ENCODE measurements around the gene CUL4B. TPM values are rescaled to one million over a fixed set of nuclear protein-coding genes. Genes with fewer than 3 reads are reported as not detected.
"Not testable (repeated sequence)": the region's sequence is repeated elsewhere in the genome, so short reads cannot be mapped to it uniquely, and the experiment has no call there.

CUL4B gene
- total RNA-seq, 2 experiments from 2014 or later, result 53.2 to 60.1 TPM

- Mint-ChIP-seq H3K36me3 (ENCODE audit: low read depth) (no peaks in the 10 kb centered on the region), H3K27me3 (ENCODE audit: low read depth) (no peaks in the 10 kb centered on the region), H3K9me3 (no peaks in the 10 kb centered on the region), H3K4me3 (no peak overlapping the region), H3K4me1 (ENCODE audit: low read depth) (peaks cover 2% of the 10 kb centered on the region), H3K27ac (no peak overlapping the region)
- intact Hi-C loops (cut with micrococcal nuclease), result no loop called here
- CTCF ChIA-PET, result no interaction called here
- DNase-seq, result no peak
Measured at GRCh38 chrX:120512627-120513026, 48.1 kb downstream of the CUL4B start.

DNA sequence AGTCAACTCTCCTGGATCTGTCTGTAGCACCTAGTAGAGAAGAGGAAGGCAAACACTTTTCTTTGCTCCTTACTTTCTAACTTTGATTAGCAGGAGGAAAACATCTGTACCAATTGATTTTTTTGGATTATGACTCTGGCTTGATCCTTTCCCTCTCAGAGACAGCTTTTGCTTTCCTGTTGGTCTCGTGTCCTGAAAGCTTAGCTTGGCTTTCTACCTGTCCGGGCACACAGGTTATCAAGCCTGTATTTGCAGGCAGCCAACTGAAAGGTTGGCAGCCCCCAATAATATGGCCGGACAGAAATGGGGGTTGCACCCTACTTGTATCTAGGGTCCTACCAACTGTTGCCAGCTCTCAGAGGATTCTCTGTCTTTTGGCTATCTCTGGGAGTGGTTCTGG lies 48.5 kb downstream of the CUL4B start:
- Mint-ChIP-seq H3K4me3 (no peak overlapping the region), H3K27me3 (ENCODE audit: low read depth) (no peaks in the 10 kb centered on the region), H3K36me3 (ENCODE audit: low read depth) (no peaks in the 10 kb centered on the region), H3K4me1 (ENCODE audit: low read depth) (peaks cover 2% of the 10 kb centered on the region), H3K9me3 (no peaks in the 10 kb centered on the region), H3K27ac (no peak overlapping the region)
- CTCF ChIA-PET, result no interaction called here
- DNase-seq, result no peak
- intact Hi-C loops (cut with micrococcal nuclease), result no loop called here

GRCh38 chrX:120504569-120504968 lies 56.2 kb downstream of the CUL4B start:
- Mint-ChIP-seq H3K4me3 (no peak overlapping the region), H3K36me3 (ENCODE audit: low read depth) (no peaks in the 10 kb centered on the region), H3K9me3 (no peaks in the 10 kb centered on the region), H3K4me1 (ENCODE audit: low read depth) (no peaks in the 10 kb centered on the region), H3K27me3 (ENCODE audit: low read depth) (no peaks in the 10 kb centered on the region), H3K27ac (no peak overlapping the region)
- intact Hi-C loops (cut with micrococcal nuclease), result no loop called here
- CTCF ChIA-PET, result no interaction called here
- no peak for DNase-seq

- Mint-ChIP-seq H3K27ac (no peak overlapping the region), H3K27me3 (ENCODE audit: low read depth) (no peaks in the 10 kb centered on the region), H3K36me3 (ENCODE audit: low read depth) (no peaks in the 10 kb centered on the region), H3K9me3 (no peaks in the 10 kb centered on the region), H3K4me1 (ENCODE audit: low read depth) (peaks cover 2% of the 10 kb centered on the region), H3K4me3 (no peak overlapping the region)
- intact Hi-C loops (cut with micrococcal nuclease), result loop anchor here (5.0 kb wide), 1 partner anchor 1078 kb away; no protein-coding TSS in a partner anchor
- CTCF ChIA-PET, result interaction anchor here (0.5 to 1.7 kb wide), 8 partner anchors 14 to 291 kb away, joined by 3 to 7 read pairs (median 4); no protein-coding TSS in a partner anchor
- DNase-seq, result no peak
Measured at GRCh38 chrX:120499301-120500072, 61.3 kb downstream of the CUL4B start.

DNA sequence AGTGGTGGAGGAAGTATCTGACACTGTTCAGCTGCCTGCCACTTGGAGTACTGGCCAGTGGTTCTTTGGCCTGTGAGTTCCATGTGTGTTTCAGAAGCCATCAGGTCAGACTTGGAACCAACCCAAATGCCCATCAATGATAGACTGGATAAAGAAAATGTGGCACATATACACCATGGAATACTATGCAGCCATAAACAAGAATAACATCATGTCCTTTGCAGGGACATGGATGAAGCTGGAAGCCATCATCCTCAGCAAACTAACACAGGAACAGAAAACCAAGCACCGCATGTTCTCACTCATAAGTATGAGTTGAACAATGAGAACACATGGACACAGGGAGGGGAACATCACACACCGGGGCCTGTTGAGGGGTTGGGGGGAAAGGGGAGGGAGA lies 70.6 kb downstream of the CUL4B start:
- CTCF ChIA-PET; H3K27ac Mint-ChIP-seq; intact Hi-C loops (cut with micrococcal nuclease): not testable (repeated sequence)

DNA sequence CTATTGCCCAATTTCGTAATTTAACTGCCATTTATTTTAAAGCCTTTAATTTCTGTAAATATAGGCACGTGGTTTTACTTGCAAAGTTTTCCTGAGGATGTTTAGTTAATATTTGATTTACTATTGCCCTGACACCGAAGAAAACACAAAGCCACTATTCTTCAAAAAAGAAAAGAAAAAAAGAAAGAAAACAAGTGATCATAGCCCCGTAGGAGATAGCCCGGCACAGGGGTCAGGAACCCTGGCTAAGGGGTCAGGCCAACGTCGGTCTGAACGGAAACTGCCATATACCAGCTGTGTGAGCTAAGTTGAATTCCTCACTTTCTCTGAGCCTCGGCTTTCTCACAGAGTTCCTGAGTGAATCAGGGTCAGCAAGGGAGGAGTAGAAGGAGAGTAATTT lies 74.0 kb downstream of the CUL4B start:
- Mint-ChIP-seq H3K4me1 (ENCODE audit: low read depth) (peaks cover 27% of the 10 kb centered on the region), H3K36me3 (ENCODE audit: low read depth) (no peaks in the 10 kb centered on the region), H3K27me3 (ENCODE audit: low read depth) (no peaks in the 10 kb centered on the region), H3K4me3 (no peak overlapping the region), H3K9me3 (no peaks in the 10 kb centered on the region), H3K27ac (no peak overlapping the region)
- DNase-seq, result no peak
- intact Hi-C loops (cut with micrococcal nuclease), result loop anchor here (5.0 kb wide), 4 partner anchors 76 to 676 kb away; partner anchors contain the start of genes CUL4B and MCTS1
- CTCF ChIA-PET, result interaction anchor here (0.6 to 1.7 kb wide), 7 partner anchors 12 to 177 kb away, joined by 3 to 6 read pairs (median 3); no protein-coding TSS in a partner anchor

More for the DNA sequence above, 70.6 kb downstream of the CUL4B start:
- H3K4me3 Mint-ChIP-seq; H3K9me3 Mint-ChIP-seq; DNase-seq; H3K27me3 Mint-ChIP-seq (ENCODE audit: low read depth); H3K36me3 Mint-ChIP-seq (ENCODE audit: low read depth): not testable (repeated sequence)
- H3K4me1 Mint-ChIP-seq (ENCODE audit: low read depth), result peaks cover 26% of the 10 kb centered on the region

GRCh38 chrX:120485638-120486520 lies 74.9 kb downstream of the CUL4B start:
- no peaks in the 10 kb centered on the region for H3K27me3 Mint-ChIP-seq (ENCODE audit: low read depth)
- no peaks in the 10 kb centered on the region for H3K36me3 Mint-ChIP-seq (ENCODE audit: low read depth)
- CTCF ChIA-PET, result interaction anchor here (0.6 to 1.7 kb wide), 14 partner anchors 11 to 1950 kb away, joined by 3 to 6 read pairs (median 3); no protein-coding TSS in a partner anchor
- DNase-seq, result peak; percentile 63
- peak overlapping the region; percentile 83 for H3K27ac Mint-ChIP-seq
- intact Hi-C loops (cut with micrococcal nuclease), result loop anchor here (1.0 to 5.0 kb wide), 8 partner anchors 9 to 676 kb away; partner anchors contain the start of genes C1GALT1C1, CUL4B, LAMP2 and MCTS1
- no peaks in the 10 kb centered on the region for H3K9me3 Mint-ChIP-seq
- peaks cover 27% of the 10 kb centered on the region for H3K4me1 Mint-ChIP-seq (ENCODE audit: low read depth)
- H3K4me3 Mint-ChIP-seq, result peak overlapping the region; percentile 68

DNA sequence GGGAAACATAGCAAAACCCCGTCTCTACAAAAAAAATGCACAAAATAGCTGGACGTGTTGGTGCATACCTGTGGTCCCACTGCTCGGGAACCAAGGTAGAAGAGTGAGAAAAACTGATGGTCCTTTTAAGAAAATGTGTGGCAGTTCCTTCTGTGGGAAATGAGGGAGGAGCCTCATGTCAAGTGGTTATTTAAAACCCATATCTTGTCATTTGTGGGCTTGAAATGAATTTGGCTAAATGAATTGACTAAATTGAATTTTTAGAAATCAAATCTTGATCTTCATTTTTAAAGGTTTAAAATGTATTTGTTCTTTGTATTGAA lies 75.5 kb downstream of the CUL4B start:
- Mint-ChIP-seq H3K27me3 (ENCODE audit: low read depth) (no peaks in the 10 kb centered on the region), H3K9me3 (no peaks in the 10 kb centered on the region), H3K36me3 (ENCODE audit: low read depth) (no peaks in the 10 kb centered on the region), H3K4me3 (peak overlapping the region; percentile 68), H3K4me1 (ENCODE audit: low read depth) (peaks cover 27% of the 10 kb centered on the region), H3K27ac (peak overlapping the region; percentile 83)
- CTCF ChIA-PET, result interaction anchor here (0.9 to 1.7 kb wide), 5 partner anchors 14 to 104 kb away, joined by 3 to 5 read pairs (median 4); no protein-coding TSS in a partner anchor
- intact Hi-C loops (cut with micrococcal nuclease), result loop anchor here (1.0 to 5.0 kb wide), 8 partner anchors 8 to 677 kb away; partner anchors contain the start of genes C1GALT1C1, CUL4B, LAMP2 and MCTS1
- DNase-seq, result no peak

DNA sequence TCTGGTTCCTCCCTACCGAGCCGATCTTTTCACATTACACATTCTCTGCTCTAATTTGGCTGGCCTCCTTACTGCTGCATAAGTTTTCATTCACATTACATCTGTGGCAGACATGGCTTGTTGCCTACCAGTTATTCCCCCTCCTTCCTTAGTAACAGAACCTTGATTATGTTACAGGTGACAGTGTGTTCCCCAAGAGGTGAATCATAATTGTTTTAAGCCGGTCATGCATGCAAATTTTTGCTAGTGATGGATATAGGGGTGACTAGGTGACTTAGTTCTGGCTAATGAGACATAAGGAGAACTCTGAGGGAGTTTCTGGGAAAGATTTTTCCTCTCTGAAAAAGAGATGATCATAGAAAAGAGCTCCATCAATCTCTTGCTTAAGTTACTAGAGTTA lies 83.3 kb downstream of the CUL4B start:
- CTCF ChIA-PET, result interaction anchor here (0.7 kb wide), 1 partner anchor 16 kb away, joined by 3 read pairs; no protein-coding TSS in a partner anchor
- no peaks in the 10 kb centered on the region for H3K27me3 Mint-ChIP-seq (ENCODE audit: low read depth)
- no peaks in the 10 kb centered on the region for H3K36me3 Mint-ChIP-seq (ENCODE audit: low read depth)

GRCh38 chrX:120476714-120477113 lies 84.0 kb downstream of the CUL4B start:
- Mint-ChIP-seq H3K4me3 (no peak overlapping the region), H3K4me1 (ENCODE audit: low read depth) (no peaks in the 10 kb centered on the region), H3K27ac (no peak overlapping the region), H3K27me3 (ENCODE audit: low read depth) (no peaks in the 10 kb centered on the region), H3K36me3 (ENCODE audit: low read depth) (no peaks in the 10 kb centered on the region), H3K9me3 (no peaks in the 10 kb centered on the region)
- CTCF ChIA-PET, result interaction anchor here (0.7 to 1.7 kb wide), 3 partner anchors 24 to 202 kb away, joined by 3 to 9 read pairs (median 3); no protein-coding TSS in a partner anchor
- intact Hi-C loops (cut with micrococcal nuclease), result loop anchor here (1.0 kb wide), 1 partner anchor 9 kb away; no protein-coding TSS in a partner anchor
- DNase-seq, result no peak

More for the DNA sequence above, 83.3 kb downstream of the CUL4B start:
- H3K4me3 Mint-ChIP-seq, result no peak overlapping the region
- intact Hi-C loops (cut with micrococcal nuclease), result loop anchor here (1.0 kb wide), 1 partner anchor 8 kb away; no protein-coding TSS in a partner anchor
- no peak for DNase-seq
- no peaks in the 10 kb centered on the region for H3K4me1 Mint-ChIP-seq (ENCODE audit: low read depth)
- H3K27ac Mint-ChIP-seq, result no peak overlapping the region
- no peaks in the 10 kb centered on the region for H3K9me3 Mint-ChIP-seq

DNA sequence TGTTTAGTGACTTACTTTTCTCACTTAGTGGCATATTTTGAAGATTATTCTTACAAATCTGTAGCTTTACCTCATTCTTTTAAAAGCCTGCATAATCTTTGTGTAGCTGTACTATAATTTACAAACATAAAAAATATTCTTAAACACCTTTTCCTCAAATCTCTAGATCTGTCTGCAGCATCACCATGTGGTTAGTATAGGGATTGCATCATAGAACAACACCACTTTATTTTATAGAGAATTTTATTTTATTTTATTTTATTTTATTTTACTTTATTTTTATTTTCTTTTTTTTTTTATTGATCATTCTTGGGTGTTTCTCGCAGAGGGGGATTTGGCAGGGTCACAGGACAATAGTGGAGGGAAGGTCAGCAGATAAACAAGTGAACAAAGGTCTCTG lies 85.3 kb downstream of the CUL4B start:
- not testable (repeated sequence) for H3K27ac Mint-ChIP-seq; DNase-seq; H3K36me3 Mint-ChIP-seq (ENCODE audit: low read depth); H3K27me3 Mint-ChIP-seq (ENCODE audit: low read depth); H3K9me3 Mint-ChIP-seq; H3K4me1 Mint-ChIP-seq (ENCODE audit: low read depth); H3K4me3 Mint-ChIP-seq
- CTCF ChIA-PET, result interaction anchor here (0.6 to 1.7 kb wide), 8 partner anchors 11 to 177 kb away, joined by 3 to 9 read pairs (median 4); no protein-coding TSS in a partner anchor
- intact Hi-C loops (cut with micrococcal nuclease), result loop anchor here (2.0 kb wide), 1 partner anchor 95 kb away; no protein-coding TSS in a partner anchor
